ENCODE measurements around the gene SAA2.
"Not testable (repeated sequence)": the region's sequence is repeated elsewhere in the genome, so short reads cannot be mapped to it uniquely, and the experiment has no call there.

SAA2 gene

DNA sequence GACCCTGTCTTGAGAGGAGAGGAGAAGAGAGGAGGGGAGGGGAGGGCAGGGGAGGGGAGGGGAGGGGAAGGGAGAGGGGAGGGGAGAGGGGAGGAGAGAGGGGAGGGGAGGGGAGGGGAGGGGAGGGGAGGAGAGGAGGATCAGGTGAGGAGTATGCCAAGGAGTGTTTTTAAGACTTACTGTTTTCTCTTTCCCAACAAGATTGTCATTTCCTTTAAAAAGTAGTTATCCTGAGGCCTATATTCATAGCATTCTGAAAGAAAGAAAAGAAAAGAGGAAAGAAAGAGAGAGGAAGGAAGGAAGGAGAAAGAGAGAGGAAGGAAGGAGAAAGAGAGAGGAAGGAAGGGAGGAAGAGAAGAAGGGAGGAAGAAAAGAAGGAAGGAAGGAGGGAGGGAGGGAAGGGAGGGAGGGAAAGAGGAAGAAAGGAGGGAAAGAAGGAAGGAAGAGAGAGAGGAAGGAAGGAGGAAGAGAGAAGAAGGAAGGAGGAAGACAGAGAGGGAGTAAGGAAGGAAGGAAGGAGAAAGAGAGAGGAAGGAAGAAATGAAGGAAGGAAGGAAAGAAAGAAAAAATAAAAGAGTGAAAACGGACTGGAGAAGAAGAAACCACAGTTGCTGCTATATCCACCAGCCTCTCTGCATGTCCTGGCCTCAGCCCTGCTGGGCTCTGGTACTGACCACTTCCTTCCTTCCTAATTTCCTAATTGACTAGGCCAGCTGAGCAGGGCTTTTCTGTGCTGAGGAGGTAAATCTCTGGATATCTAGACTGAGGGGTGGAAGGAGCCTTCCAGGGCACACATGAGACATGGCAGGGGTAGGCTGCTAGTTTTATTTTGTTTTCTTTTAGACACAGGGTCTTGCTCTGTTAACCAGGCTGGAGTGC is 16.4 kb upstream of the SAA2 start:
- H3K79me2 ChIP-seq (ENCODE audit: insufficient read depth, low read depth), result no peaks in the 10 kb centered on the region
- no peak overlapping the region for H3K9ac ChIP-seq
- no peak overlapping the region for H3K27ac ChIP-seq
- no peak overlapping the region for H3K4me3 ChIP-seq (IDR thresholded peaks at IDR 0.05; ENCODE audit: insufficient read depth, low read depth, low read length)
- peaks cover 11% of the 10 kb centered on the region for H3K4me1 ChIP-seq (ENCODE audit: low read depth, poor library complexity, severe bottlenecking)
- TF ChIP-seq, protein P1, sequence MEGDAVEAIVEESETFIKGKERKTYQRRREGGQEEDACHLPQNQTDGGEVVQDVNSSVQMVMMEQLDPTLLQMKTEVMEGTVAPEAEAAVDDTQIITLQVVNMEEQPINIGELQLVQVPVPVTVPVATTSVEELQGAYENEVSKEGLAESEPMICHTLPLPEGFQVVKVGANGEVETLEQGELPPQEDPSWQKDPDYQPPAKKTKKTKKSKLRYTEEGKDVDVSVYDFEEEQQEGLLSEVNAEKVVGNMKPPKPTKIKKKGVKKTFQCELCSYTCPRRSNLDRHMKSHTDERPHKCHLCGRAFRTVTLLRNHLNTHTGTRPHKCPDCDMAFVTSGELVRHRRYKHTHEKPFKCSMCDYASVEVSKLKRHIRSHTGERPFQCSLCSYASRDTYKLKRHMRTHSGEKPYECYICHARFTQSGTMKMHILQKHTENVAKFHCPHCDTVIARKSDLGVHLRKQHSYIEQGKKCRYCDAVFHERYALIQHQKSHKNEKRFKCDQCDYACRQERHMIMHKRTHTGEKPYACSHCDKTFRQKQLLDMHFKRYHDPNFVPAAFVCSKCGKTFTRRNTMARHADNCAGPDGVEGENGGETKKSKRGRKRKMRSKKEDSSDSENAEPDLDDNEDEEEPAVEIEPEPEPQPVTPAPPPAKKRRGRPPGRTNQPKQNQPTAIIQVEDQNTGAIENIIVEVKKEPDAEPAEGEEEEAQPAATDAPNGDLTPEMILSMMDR (conservative IDR thresholded peaks at IDR 0.05; ENCODE audit: low read depth, low read length), result no peak
- no peak overlapping the region for H3K4me2 ChIP-seq
- H4K20me1 ChIP-seq (ENCODE audit: insufficient read depth), result no peaks in the 10 kb centered on the region
- no peak overlapping the region for H2AFZ ChIP-seq (ENCODE audit: low read depth)
- no peaks in the 10 kb centered on the region for H3K36me3 ChIP-seq (ENCODE audit: insufficient read depth)
- H3K27me3 ChIP-seq (ENCODE audit: insufficient read depth, low read depth), result no peaks in the 10 kb centered on the region

DNA sequence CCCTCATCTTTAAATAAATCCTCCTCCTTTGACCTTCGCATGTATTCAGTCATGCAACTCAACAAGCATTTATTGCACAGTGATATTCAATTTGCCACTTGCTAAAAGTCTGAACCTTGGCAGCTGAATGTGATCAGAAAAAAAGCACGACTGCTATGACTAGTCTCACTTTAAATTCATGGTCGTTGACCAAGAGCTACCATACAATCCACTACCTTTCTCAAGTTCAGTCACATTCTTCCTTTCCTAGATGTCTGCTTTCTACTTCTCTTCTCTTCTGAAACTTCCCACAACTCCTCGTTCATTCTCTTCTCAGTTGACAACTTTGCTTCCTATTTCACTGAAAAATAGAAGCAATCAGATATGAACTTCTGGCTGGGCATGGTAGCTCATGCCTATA is 15.6 kb upstream of the SAA2 start:
- Histone ChIP-seq H3K79me2 (ENCODE audit: insufficient read depth, low read depth) (no peaks in the 10 kb centered on the region), H3K4me3 (IDR thresholded peaks at IDR 0.05; ENCODE audit: insufficient read depth, low read depth, low read length) (no peak overlapping the region), H3K27me3 (ENCODE audit: insufficient read depth, low read depth) (no peaks in the 10 kb centered on the region), H2AFZ (ENCODE audit: low read depth) (no peak overlapping the region), H3K4me1 (ENCODE audit: low read depth, poor library complexity, severe bottlenecking) (peaks cover 11% of the 10 kb centered on the region), H3K4me2 (no peak overlapping the region), H3K36me3 (ENCODE audit: insufficient read depth) (no peaks in the 10 kb centered on the region), H3K27ac (no peak overlapping the region), H4K20me1 (ENCODE audit: insufficient read depth) (no peaks in the 10 kb centered on the region), H3K9ac (no peak overlapping the region)
- TF ChIP-seq, protein P1 (conservative IDR thresholded peaks at IDR 0.05; ENCODE audit: low read depth, low read length), result no peak

DNA sequence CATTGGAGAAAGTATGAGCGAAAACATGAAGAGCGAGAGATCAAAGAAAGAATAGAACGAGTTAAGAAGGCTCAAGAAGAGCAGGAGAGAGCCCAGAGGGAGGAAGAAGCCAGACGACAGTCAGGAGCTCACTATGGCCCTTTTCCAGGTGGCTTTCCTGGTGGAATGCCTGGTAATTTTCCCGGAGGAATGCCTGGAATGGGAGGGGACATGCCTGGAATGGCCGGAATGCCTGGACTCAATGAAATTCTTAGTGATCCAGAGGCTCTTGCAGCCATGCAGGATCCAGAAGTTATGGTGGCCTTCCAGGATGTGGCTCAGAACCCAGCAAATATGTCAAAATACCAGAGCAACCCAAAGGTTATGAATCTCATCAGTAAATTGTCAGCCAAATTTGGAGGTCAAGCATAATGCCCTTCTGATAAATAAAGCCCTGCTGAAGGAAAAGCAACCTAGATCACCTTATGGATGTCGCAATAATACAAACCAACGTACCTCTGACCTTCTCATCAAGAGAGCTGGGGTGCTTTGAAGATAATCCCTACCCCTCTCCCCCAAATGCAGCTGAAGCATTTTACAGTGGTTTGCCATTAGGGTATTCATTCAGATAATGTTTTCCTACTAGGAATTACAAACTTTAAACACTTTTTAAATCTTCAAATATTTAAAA is 14.3 kb upstream of the SAA2 start:
- H3K27me3 ChIP-seq (ENCODE audit: insufficient read depth, low read depth); H3K4me3 ChIP-seq (IDR thresholded peaks at IDR 0.05; ENCODE audit: insufficient read depth, low read depth, low read length); H3K4me2 ChIP-seq: not testable (repeated sequence)

GRCh38 chr11:18261721-18262120 is 13.3 kb upstream of the SAA2 start:
- TF ChIP-seq, protein P1 (conservative IDR thresholded peaks at IDR 0.05; ENCODE audit: low read depth, low read length), result no peak
- H2AFZ ChIP-seq (ENCODE audit: low read depth), result no peak overlapping the region
- H3K9ac ChIP-seq, result no peak overlapping the region
- H3K4me3 ChIP-seq (IDR thresholded peaks at IDR 0.05; ENCODE audit: insufficient read depth, low read depth, low read length), result no peak overlapping the region
- H3K27ac ChIP-seq, result no peak overlapping the region
- no peaks in the 10 kb centered on the region for H3K79me2 ChIP-seq (ENCODE audit: insufficient read depth, low read depth)
- no peaks in the 10 kb centered on the region for H4K20me1 ChIP-seq (ENCODE audit: insufficient read depth)
- no peaks in the 10 kb centered on the region for H3K36me3 ChIP-seq (ENCODE audit: insufficient read depth)
- no peaks in the 10 kb centered on the region for H3K27me3 ChIP-seq (ENCODE audit: insufficient read depth, low read depth)
- H3K4me1 ChIP-seq (ENCODE audit: low read depth, poor library complexity, severe bottlenecking), result no peaks in the 10 kb centered on the region
- no peak overlapping the region for H3K4me2 ChIP-seq

More for the DNA sequence above, 14.3 kb upstream of the SAA2 start:
- H3K36me3 ChIP-seq (ENCODE audit: insufficient read depth); H3K9ac ChIP-seq; H4K20me1 ChIP-seq (ENCODE audit: insufficient read depth); H3K27ac ChIP-seq; H3K4me1 ChIP-seq (ENCODE audit: low read depth, poor library complexity, severe bottlenecking); H2AFZ ChIP-seq (ENCODE audit: low read depth); H3K79me2 ChIP-seq (ENCODE audit: insufficient read depth, low read depth): not testable (repeated sequence)

DNA sequence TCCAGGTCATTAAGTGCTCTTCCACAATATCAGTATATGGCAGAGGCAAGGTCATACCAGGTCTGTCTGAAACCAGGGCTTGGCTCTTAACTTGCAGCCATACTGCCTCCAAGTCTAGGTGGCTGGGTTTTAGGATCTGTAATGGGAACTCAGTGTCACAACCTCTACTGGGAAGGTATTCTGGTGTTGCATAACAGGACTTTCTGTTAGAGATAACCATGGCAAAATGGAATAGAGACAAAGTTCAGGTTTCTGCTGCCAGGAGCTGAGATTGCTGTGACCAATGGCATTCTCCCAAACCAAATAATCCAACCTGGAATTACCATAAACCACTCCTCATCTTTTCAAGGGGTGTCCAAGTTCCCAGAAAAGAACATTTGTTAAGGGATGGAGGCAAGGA is 10.8 kb upstream of the SAA2 start:
- Histone ChIP-seq H3K36me3 (ENCODE audit: insufficient read depth) (no peaks in the 10 kb centered on the region), H4K20me1 (ENCODE audit: insufficient read depth) (no peaks in the 10 kb centered on the region), H2AFZ (ENCODE audit: low read depth) (no peak overlapping the region), H3K9ac (no peak overlapping the region), H3K79me2 (ENCODE audit: insufficient read depth, low read depth) (no peaks in the 10 kb centered on the region), H3K4me1 (ENCODE audit: low read depth, poor library complexity, severe bottlenecking) (no peaks in the 10 kb centered on the region), H3K27me3 (ENCODE audit: insufficient read depth, low read depth) (no peaks in the 10 kb centered on the region), H3K4me2 (no peak overlapping the region), H3K4me3 (IDR thresholded peaks at IDR 0.05; ENCODE audit: insufficient read depth, low read depth, low read length) (no peak overlapping the region), H3K27ac (no peak overlapping the region)
- TF ChIP-seq, protein P1 (conservative IDR thresholded peaks at IDR 0.05; ENCODE audit: low read depth, low read length), result no peak

Data from KMS-11 (cell line).